Urothelium cell line (cell line): ENCODE data around the gene KLK4.
"Not testable (repeated sequence)": the region's sequence is repeated elsewhere in the genome, so short reads cannot be mapped to it uniquely, and the experiment has no call there.

ENCODE experiments used
- DNase-seq: peaks from one replicate; pipeline ENCODE4 v3.0.0; 2011; ENCODE audit warnings: low spot score, mixed read lengths
- FAIRE-seq: peaks from 2 replicates; lab custom pipeline; 2011; peaks lifted over from hg19 to GRCh38; lab: Jason Lieb, UNC

The KLK4 gene

DNA sequence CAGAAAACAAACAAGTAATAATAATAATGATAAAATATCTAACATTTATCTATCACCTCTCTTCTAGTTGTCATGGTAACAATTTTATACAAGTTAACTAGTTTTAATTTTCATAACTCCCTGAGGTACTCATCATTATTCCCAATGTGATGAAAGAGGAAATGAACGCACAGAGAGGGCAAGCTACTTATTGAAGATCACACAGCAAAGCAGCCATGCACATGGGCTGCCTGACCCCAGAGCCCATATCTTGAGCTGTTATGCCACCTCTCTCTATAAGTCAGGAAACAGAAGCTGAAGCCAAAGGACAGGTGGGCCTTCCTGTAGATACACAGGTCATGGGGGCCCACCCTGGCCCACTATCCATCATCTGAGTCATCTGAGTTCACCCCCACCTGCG lies 4.9 kb upstream of the KLK4 start:
- FAIRE-seq (no peak), DNase-seq (no peak)

DNA sequence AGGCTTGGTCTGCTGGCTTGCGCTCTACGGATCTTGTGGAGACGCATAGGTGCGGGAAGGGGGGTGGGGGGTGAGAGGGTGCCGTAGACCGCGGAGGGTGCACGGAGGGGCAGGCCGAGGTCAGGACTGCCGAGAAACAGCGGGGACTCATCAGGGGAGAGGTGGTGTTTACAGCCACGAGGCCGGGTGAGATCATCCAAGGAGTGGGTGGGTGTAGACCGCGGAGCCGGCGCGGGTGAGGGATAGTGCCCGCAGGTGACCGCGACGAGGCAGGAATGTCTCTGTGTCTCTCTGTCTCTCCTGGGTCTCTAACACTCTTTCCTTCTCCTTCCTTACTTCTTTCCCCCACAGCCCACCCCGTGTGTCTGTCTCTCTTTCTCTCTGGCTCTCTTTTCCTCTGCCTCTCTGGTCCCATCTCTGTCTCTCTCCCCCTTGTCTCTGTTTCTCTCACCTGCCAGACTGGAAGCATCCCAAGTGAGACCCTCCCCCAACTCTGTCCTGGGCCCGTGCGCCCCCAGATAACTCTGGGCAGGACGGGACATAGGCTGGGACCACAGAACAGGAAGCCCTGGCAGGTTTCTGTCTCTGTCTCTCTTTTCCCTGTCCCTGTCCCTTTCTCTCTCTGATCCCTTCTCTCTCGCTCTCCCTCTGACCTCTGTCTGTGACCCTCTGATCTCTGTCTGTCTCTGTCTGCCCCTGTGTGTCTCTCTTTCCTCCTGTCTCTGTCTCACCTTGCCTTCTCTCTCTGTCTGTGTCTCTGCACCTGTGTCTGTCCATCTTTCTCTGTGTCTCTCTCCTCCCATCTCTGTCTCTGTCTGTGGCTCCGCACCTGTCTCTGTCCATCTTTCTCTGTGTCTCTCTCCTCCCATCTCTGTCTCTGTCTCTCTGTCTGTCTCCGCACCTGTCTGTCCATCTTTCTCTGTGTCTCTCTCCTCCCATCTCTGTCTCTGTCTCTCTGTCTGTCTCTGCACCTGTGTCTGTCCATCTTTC lies 1.8 kb upstream of the KLK4 start:
- FAIRE-seq, result no peak
- DNase-seq, result peak; percentile 57

DNA sequence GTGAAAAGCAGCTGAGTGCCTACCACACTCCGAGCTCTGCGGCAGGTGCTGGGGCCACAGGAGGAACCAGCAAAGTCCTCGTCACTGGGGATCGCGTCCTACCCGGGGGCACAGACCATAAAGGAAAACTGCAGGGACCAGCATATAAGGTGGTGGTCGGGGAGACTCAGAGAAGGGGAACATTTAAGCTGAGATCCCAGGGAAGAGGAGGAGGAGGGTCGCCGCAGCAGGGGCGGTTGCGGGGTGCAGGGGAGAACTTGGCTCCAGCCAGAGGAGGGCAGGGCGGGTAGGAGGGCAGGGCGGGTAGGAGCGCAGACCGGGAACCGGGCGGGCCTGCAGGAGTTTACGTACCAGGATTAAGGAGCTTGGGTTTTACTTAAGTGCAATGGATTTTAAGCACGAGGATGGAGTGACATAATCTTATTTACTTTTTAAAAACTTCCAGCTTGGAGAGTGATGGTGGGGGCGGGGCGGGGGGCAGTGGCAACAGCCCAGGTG lies 956 bp upstream of the KLK4 start:
- DNase-seq (no peak), FAIRE-seq (no peak)

DNA sequence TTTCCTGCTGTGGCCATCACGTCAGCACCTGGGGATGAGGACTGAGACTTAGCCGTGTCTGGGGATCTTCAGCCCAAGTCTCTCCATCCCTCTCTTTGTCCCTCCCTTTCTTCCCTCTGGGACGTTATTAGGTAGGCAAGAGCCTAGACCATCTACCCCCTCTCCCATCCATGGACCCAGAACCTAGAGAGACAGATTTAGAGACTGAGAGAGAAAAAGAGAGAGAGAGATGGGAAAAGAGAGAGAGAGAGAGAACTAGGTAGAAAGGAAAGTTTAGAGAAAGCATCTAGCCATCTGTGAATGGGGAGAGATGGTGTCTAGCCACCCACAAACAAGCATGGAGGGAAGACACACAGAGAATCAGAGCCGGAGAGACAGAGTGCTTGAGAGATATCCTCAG lies 473 bp downstream of the KLK4 start:
- FAIRE-seq (no peak), DNase-seq (no peak)

DNA sequence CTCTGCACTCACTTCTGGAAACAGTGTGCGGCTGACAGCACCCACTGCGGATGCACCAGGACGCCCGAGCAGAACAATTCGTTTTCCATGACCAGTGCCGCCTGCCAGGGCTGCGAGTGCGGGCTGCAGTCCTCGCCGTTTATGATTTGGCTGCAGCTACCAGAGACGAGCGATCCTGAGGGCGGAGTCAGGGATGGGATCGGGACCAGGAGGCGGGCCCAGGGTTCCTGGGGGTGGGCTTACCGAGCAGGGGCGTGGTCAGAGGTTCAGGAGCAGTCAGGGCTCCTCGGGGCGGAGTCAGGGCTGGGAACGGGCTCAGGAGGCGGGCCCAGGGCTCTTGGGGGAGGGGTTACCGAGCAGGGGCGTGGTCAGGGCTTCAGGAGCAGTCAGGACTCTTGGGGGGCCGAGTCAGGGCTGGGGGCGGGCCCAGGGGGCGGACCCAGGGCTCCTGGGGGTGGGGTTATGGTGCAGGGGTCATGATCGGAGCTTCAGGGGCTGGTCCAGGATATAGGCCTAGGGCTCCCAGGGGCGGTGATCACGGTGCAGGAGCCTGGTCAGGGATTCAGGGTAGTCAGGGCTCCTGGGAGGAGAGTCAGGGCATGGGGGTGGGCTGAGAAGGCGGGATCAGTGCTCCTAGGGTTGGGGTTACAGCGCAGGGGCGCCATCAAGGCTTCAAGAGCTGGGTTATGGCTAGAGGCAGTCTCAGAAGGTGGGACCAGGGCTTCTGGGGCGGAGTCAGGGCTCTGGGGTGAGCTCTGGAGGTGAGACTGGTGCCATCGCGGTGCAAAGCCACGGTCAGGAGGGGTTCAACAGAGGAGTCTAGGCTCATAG lies 1.7 kb downstream of the KLK4 start:
- DNase-seq (no peak), FAIRE-seq (no peak)

DNA sequence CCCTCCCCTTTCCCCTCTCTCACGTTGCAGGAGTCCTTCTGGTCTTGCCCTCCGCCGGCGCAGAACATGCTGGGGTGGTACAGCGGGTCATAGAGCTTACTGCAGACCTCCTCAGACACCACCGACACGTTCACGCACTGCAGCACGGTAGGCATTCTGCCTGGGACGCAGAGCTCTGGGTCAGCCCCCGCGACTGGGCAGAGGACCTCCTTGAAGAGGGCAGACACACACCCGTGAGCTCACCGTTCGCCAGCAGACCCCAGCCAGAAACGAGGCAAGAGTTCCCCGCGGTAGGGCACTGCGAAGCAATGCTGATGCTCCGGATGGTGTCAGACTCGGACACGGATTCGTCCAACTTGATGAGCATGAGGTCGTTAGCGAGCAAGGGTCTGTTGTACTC lies 2.9 kb downstream of the KLK4 start:
- DNase-seq (no peak), FAIRE-seq (no peak)

DNA sequence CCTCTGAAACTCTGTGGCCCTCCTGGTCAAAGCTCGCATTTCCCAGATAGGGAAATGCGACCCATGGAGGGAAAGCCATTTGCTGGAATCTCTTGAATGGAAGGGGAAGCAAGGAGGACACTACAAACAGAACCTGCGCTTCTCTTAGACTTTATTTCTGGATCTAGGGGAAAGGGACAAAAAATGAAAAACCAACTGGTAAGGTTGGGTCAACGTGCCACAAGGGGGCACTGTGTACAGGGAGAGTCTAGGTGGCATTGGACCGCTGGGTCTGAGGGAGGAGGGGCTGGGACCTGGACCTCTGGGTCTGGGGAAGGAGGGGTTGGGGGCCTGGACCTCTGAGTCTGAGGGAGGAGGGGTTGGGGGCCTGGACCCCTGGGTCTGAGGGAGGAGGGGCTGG lies 5.0 kb downstream of the KLK4 start:
- FAIRE-seq (no peak), DNase-seq (no peak)

DNA sequence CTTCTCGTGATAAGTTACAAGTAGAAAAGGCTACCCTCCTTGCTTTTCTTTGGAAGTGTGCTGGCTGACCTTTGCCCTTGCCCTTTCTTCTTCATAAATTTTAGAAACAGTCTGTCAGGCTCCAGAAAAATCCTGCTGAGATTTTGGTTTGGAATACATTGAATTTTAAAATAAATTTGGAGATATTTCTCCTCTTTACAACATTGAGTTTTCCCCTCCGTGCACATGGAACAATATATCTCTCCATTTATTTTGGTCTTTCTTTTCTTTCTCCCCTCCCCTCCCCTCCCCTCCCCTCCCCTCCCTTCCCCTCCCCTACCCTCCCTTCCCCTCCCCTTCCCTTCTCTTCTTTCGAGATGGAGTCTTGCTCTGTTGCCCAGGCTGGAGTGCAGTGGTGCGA lies 8.6 kb downstream of the KLK4 start:
- FAIRE-seq (no peak), DNase-seq (no peak)

DNA sequence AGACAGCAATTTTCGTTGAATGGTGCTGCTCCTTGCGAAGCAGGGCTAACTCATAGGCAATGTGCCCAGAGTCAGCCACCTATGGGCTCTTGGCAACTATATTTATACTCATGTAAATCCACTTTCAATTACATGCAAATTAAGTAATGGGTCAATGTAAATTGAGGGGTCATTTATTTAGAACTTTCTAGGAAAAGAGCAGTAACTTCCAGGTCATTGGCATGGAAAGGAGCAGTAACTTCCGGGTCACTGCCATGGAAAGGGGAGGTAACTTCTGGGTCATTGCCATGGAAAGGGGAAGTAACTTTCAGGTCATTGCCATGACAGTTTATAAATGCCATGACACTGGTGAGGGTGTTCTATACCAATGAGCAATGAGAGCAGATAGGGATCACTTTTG lies 11.6 kb downstream of the KLK4 start:
- FAIRE-seq, result no peak
- no peak for DNase-seq

DNA sequence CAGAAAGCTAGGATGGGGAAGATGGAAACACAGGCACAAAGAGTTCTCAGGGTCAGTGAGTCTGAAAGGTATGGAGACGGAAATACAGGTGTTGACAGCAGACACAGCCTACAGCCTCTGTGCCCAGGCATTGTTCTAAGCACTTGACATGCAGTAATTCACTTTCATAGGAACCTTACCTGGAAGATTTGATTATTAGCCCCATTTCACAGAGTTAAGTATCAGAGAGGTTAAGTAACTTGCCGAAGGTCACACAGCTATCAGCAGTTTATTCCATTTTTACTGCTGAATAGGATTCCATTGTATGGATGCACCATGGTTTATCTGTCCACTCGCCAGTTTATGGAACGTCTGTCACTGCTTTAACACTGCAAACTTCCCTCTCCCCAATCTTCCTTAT lies 13.2 kb downstream of the KLK4 start:
- no peak for DNase-seq
- FAIRE-seq, result no peak

DNA sequence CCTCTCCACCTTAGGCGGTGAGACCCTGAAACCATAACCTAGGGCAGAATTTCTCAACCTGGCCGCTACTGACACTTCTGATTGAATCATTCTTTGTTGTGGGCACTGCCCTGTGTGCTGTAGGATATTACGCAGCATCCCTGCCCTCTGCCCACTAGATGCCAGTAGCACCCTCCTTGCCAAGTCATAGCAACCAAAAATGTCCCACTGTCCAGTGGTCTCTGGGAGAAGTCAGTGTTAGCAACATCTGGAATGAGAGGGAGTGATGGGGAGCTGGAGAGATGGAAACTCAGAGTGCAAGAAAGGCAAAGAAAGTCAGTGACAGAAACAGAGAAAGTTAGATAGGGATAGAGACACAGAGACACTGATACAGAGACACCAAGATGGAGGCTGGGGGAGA lies 13.6 kb downstream of the KLK4 start:
- FAIRE-seq (peak; percentile 5), DNase-seq (no peak)

DNA sequence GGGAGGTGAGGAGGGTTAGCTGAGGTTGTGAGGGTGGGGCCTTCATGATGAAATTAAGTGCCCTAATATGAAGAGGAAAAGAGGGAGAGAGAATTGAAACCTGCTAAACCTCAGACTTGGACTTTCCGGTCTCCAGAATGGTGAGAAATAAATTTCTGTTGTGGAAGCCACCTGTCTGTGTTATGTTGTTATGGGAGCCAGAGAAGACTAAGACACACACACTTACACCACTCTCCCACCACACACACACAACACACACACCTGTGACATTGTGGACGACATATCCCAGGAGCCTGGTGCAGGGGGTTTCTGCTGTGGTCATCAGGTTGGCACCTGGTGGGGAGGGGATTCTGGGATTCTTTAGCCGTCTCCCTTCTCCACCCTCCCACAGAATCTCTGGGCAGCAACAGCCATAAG lies 14.0 kb downstream of the KLK4 start:
- no peak for FAIRE-seq
- no peak for DNase-seq

DNA sequence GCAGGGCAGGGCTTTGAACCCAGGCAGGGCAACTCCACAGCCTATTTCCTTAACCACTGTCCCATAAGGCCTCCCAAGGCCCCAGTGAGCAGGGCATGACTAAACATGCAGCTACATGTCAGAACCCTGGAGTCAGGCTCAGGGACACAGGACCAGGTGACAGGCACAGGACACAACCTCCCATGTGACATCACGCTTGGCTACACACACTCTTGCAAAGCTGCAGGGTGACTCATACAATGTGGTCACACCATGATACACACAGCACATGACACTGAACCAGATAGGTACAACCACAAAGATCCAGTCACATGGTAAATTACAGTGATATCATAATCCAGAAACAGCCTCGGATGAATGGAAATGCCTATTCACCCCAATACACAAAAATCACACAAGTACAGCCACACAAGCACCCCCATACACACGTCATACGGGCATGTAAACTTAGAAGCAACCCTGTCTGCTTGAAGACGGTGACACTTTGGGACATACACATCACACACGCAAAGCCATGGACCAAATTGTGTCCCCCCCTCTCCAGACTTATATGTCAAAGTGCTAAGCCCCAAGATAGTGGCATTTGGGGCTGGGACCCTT lies 14.5 kb downstream of the KLK4 start:
- DNase-seq (peak; percentile 82), FAIRE-seq (peak; percentile 99)

DNA sequence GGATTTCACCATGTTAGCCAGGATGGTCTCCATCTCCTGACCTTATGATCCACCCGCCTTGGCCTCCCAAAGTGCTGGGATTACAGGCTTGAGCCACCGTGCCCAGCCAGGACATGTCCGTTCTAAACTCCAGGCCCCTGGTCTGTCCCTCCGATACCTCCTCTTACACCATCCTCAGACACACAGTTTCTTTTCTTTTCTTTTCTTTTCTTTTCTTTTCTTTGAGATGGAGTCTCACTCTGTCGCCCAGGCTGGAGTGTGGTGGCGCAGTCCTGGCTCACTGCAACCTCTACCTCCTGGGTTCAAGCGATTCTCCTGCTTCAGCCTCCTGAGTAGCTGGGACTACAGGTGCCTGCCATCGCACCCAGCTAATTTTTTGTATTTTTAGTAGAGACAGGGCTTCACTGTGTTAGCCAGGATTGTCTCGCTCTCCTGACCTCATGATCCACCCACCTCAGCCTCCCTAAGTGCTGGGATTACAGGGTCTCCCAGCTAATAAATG lies 15.1 kb downstream of the KLK4 start:
- FAIRE-seq, DNase-seq: not testable (repeated sequence)

DNA sequence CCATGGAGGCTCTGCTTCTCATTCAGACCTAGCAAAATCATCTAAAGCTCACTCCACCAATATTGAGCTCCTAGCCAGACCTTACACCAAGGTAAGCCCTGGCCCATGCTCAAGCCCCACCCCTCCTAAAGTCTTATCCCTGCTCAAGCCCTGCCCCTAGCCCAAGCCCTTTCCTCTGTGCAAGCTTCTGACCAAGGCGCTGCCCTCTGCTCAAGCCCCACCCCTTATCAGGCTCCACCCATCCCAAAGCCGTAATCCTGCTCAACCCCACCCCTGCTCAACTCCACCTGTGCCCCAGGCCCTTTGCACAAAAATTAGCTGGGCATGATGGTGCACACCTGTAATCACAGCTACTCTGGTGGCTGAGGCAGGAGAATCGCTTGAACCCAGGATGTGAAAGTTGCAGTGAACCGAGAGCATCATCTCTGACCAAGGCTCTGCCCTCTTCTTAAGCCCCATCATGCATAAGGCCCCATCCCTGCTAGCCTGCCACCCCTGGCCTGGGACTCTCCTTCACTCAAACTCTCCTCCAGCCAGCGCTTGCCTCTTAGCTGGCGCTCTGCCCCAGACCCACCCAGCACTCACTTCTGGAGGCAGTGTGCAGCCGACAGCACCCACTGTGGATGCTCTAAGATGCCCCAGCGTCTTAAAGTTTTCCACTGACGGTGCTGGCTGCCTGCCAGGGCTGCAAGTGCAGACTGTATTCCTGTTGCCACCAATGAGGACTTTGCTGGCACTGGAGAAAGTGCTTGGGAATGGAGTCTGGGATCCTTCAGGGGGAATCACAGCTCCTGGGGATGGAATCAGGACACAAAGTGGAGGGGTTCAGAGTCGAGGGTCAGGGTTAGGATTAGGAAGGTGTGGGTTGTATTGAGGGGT lies 16.5 kb downstream of the KLK4 start:
- DNase-seq (no peak), FAIRE-seq (no peak)

DNA sequence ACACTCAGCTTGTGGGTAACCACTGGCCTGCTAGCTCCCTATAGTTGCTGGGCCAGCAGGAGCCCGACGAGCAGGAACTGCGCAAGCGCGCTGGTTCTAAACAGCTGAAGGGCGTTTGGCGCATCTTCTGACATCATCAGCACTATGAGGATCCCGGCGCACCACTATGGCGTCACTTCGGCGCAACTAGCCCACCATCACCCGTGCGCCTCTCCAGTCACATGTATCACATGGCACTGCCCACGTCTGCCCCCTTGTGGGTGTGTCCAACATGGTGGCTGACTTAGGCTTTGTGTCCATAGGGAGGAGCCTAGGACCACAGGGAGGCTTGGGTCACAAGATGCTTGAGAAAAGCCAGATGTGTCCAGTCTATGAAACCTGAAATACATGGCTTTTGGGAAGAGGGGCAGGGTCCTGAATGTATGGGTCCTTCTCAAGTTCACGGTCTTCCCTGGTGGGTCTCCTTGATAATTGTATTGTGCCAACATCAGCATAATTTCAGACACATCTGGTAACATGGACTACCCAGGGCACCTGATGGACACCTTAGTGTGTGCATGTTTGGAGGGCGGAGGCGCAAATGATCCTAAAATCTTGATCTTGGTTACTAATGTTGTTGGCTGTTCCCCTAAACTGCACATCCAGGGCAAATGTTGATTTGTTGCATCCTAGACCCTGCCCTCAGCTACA lies 18.0 kb downstream of the KLK4 start:
- DNase-seq (no peak), FAIRE-seq (no peak)

DNA sequence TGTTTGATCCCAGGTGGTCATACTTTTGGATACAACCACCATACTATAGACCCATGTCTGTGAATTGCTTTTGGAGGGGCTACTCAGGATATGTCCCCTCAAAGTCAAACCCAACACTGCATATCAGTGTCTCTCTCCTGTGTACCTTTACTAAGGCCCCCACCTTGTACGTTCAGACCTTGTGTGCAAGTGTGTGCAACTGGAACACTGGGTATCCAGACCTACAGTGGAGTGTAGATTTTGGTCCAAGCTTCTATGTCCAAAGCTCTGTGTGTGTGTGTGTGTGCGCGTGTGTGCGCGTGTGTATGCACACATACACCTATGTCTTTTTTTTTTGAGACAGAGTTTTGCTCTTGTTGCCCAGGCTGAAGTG lies 20.0 kb downstream of the KLK4 start:
- DNase-seq (no peak), FAIRE-seq (no peak)

DNA sequence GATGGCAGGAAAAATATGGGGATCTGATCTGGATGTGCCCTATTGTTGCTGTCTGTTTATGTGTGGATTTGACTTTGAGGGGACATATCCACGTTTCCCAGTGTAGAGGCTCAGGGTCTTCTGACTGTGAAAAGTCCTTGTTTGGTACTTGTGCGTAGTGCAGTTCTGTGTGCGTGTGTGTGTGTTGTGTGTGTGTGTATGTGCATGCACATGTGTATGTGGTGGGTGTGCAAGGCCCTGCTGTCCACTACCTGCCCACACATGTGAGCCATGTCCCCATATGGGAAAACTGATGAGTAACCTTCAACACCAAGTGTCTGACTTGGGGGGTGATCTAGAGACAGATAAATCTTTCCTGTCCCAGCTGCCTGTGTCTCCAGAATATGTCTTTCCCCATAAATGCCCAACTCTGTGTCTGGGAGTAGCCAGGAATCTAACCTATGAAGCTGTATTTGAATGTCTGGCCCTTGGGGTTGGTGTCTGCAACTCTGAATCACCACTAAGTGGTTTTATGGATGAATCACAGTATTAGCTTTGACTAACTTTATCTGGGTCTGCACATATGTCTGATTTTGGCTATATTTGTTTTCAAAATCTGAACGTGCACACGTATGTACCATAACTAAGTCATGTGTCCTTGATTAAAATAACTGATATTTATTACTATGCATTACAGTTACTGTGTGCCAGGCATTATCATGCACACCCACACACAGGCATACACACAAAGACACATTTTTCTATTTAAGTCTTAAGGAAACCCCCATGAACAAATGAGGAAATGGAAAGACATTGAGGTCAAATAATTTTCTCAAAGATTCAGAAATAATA lies 20.6 kb downstream of the KLK4 start:
- FAIRE-seq (no peak), DNase-seq (peak; percentile 60)

DNA sequence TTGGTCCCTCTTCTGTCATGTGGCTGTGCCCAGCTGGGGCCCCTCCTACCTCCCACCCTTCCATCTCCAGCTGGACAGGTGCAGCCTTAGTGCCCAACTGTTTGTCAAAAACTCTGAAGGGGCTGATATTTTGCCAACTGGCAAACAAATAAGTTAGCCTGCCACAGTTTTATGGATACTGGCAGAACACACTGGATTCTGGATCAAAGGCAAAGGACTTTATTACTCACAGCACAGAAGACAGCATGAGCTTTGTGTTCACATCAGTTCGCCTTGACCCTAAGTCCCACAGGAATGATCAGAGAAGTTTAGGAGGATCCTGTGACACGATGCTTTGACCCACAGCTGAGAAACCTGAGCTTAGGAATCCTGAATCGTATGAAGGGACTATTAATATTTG lies 21.6 kb downstream of the KLK4 start:
- no peak for FAIRE-seq
- no peak for DNase-seq
